Measurements from ENCODE around the gene PPL. TPM values are rescaled to one million over a fixed set of nuclear protein-coding genes. Genes with fewer than 3 reads are reported as not detected.

PPL gene
- total RNA-seq, 1 experiment from 2014 or later: 56.4 TPM

DNA sequence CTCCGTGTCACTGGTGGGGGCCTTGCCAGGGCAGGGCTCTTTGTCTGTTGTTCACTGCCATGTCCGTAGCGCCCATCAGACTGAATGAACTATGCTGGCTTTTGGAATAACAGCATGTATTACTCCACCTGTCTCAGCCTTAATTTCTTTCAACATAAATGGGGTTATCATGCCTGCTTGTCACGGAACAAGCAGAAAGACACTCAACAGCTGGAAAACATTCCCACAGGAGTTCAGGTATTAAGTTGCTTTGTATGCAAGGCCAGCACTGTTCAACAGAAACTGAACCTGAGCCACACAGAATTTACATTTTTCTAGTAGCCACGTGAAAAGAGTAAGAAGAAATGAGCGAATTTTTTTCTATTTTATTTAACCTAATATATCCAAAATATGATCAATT lies 13.1 kb downstream of the PPL start:
- DNase-seq (ENCODE audit: low read depth, low spot score) (no peak), ATAC-seq (no peak)
- TF ChIP-seq ZNF274 (IDR thresholded peaks at IDR 0.05; ENCODE audit: low read depth, low read length) (no peak), ELF1 (IDR thresholded peaks at IDR 0.05; ENCODE audit: borderline replicate concordance, low read depth) (no peak), YY1 (IDR thresholded peaks at IDR 0.05; ENCODE audit: extremely low read depth, insufficient replicate concordance, low read depth, low read length) (no peak), POLR2A (IDR thresholded peaks at IDR 0.05; ENCODE audit: borderline replicate concordance, extremely low read depth, insufficient read depth, insufficient read length) (no peak)
- TF ChIP-seq, protein P1, sequence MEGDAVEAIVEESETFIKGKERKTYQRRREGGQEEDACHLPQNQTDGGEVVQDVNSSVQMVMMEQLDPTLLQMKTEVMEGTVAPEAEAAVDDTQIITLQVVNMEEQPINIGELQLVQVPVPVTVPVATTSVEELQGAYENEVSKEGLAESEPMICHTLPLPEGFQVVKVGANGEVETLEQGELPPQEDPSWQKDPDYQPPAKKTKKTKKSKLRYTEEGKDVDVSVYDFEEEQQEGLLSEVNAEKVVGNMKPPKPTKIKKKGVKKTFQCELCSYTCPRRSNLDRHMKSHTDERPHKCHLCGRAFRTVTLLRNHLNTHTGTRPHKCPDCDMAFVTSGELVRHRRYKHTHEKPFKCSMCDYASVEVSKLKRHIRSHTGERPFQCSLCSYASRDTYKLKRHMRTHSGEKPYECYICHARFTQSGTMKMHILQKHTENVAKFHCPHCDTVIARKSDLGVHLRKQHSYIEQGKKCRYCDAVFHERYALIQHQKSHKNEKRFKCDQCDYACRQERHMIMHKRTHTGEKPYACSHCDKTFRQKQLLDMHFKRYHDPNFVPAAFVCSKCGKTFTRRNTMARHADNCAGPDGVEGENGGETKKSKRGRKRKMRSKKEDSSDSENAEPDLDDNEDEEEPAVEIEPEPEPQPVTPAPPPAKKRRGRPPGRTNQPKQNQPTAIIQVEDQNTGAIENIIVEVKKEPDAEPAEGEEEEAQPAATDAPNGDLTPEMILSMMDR (IDR thresholded peaks at IDR 0.05 in 2 of 3, conservative IDR thresholded peaks at IDR 0.05 in 1 of 3; ENCODE audit: borderline replicate concordance in 1 of 3, insufficient read depth in 1 of 3, low read depth in 2 of 3, low read length in 2 of 3): no peak
- TF ChIP-seq, protein P2, sequence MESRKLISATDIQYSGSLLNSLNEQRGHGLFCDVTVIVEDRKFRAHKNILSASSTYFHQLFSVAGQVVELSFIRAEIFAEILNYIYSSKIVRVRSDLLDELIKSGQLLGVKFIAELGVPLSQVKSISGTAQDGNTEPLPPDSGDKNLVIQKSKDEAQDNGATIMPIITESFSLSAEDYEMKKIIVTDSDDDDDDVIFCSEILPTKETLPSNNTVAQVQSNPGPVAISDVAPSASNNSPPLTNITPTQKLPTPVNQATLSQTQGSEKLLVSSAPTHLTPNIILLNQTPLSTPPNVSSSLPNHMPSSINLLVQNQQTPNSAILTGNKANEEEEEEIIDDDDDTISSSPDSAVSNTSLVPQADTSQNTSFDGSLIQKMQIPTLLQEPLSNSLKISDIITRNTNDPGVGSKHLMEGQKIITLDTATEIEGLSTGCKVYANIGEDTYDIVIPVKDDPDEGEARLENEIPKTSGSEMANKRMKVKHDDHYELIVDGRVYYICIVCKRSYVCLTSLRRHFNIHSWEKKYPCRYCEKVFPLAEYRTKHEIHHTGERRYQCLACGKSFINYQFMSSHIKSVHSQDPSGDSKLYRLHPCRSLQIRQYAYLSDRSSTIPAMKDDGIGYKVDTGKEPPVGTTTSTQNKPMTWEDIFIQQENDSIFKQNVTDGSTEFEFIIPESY (IDR thresholded peaks at IDR 0.05; ENCODE audit: extremely low read depth, insufficient replicate concordance, low read length): no peak
- POLR2A ChIA-PET: no interaction called here
- CTCF ChIA-PET: no interaction called here
- H3K36me3 ChIP-seq (ENCODE audit: control insufficient read depth in 1 of 2, insufficient read depth in 2 of 2, low read length in 2 of 2): peaks cover 0 to 13% of the 10 kb centered on the region in 2 experiments; a peak in 1 of 4 replicates
- H3K4me3 ChIP-seq (replicated peaks in 1 of 2; ENCODE audit: low read depth in 1 of 2, low read length in 2 of 2): no peak overlapping the region
- no peaks in the 10 kb centered on the region for H3K9me2 ChIP-seq (ENCODE audit: insufficient read depth)
- BruUV-seq (replicated peaks): no TSS peak
- H2AFZ ChIP-seq (ENCODE audit: low read depth, low read length, poor library complexity, severe bottlenecking): no peak overlapping the region
- H3K9me3 ChIP-seq (ENCODE audit: control insufficient read depth in 1 of 2, insufficient read depth in 1 of 2, low read depth in 1 of 2, low read length in 2 of 2): peaks cover 4 to 13% of the 10 kb centered on the region in 2 experiments; a peak in 2 of 4 replicates
- H3K27me3 ChIP-seq (ENCODE audit: insufficient read depth, low read length): no peaks in the 10 kb centered on the region
- intact Hi-C loops (cut with micrococcal nuclease): no loop called here
- no peaks in the 10 kb centered on the region; the same call in 1 of the 2 replicates for H3K79me2 ChIP-seq (ENCODE audit: insufficient read depth, low read length)
- no peak overlapping the region for H3K27ac ChIP-seq (ENCODE audit: low read depth, low read length)
- no peaks in the 10 kb centered on the region for H4K20me1 ChIP-seq (ENCODE audit: insufficient read depth)
- RAD21 ChIA-PET (ENCODE audit: low non-redundant PET in 1 of 2, low total read pairs in 2 of 2, uncharacterized antibody in 2 of 2, unreplicated experiment in 2 of 2): no interaction called here
- no peak overlapping the region for H3K4me2 ChIP-seq (ENCODE audit: low read length)
- H3K4me1 ChIP-seq (ENCODE audit: control insufficient read depth in 1 of 2, insufficient read depth in 2 of 2, low read length in 2 of 2): peaks cover 17 to 32% of the 10 kb centered on the region in 2 experiments
- no peak overlapping the region for H3K9ac ChIP-seq (ENCODE audit: low read length)
